Heart left ventricle (tissue), 16 donors: ENCODE results near the gene MYL4. TPM values are rescaled to one million over a fixed set of nuclear protein-coding genes. Genes with fewer than 3 reads are reported as not detected.
A peak's percentile ranks its signal among the peaks of the same experiment; 100 is the strongest.

Experiments used
- ATAC-seq, 4 donors: fragments of 200-7000 bp; cut with Tn5 transposase; one replicate each; pipeline ENCODE4 v1.9.1; 2020 to 2022; ENCODE audit warnings: moderate library complexity in 4 of 4, mild to moderate bottlenecking in 3 of 4, moderate number of reproducible peaks in 1 of 4
- DNase-seq, 5 donors: peaks; one replicate each; pipeline ENCODE4 v3.0.0-alpha.2; 2020
- H3K27ac ChIP-seq, 12 donors: fragments of 200-600 bp; sonication (generic) in 4 of 12; one replicate each; pipeline versions ENCODE4 v1.5.0 to v1.8.0; 2016 to 2022; ENCODE audit warnings: mild to moderate bottlenecking in 2 of 12
- H3K27me3 ChIP-seq, 9 donors: fragments of 200-600 bp; sonication (generic) in 2 of 9; one replicate each; pipeline versions ENCODE4 v1.5.1 to v1.8.0; 2016 to 2022; ENCODE audit warnings: mild to moderate bottlenecking in 3 of 9
- H3K36me3 ChIP-seq, 9 donors: fragments of 200-600 bp; sonication (generic) in 2 of 9; one replicate each; pipeline versions ENCODE4 v1.5.0 to v1.8.0; 2018 to 2022; ENCODE audit warnings: mild to moderate bottlenecking in 2 of 9
- H3K4me1 ChIP-seq, 12 donors: fragments of 200-600 bp; sonication (generic) in 4 of 12; one replicate each; pipeline versions ENCODE4 v1.5.0 to v1.8.0; 2016 to 2022; ENCODE audit warnings: mild to moderate bottlenecking in 3 of 12
- H3K4me3 ChIP-seq, 12 donors: fragments of 200-600 bp; sonication (generic) in 4 of 12; one replicate each; pipeline versions ENCODE4 v1.5.0 to v1.8.0; 2017 to 2022; ENCODE audit warnings: mild to moderate bottlenecking in 9 of 12, moderate library complexity in 4 of 12
- H3K9me3 ChIP-seq, 12 donors: fragments of 200-600 bp; sonication (generic) in 4 of 12; one replicate each; pipeline versions ENCODE4 v1.5.0 to v1.8.0; 2016 to 2022; ENCODE audit warnings: mild to moderate bottlenecking in 1 of 12
- POLR2A ChIP-seq, 2 donors: fragments of 450-650 bp; IDR thresholded peaks; one replicate each; pipeline ENCODE4 v1.6.1; 2017; ENCODE audit warnings: antibody characterized with exemption in 2 of 2, mild to moderate bottlenecking in 2 of 2, moderate library complexity in 2 of 2
- WGBS, 4 donors: extraction: QIAGEN DNeasy Blood & Tissue Kit in 2 of 4; methylation state at CpG; one replicate each; pipeline versions ENCODE4 v1.1.5 to v1.1.7; 2013 to 2018; 5-methylcytosine and 5-hydroxymethylcytosine counted together
- intact Hi-C, 10 donors: fragments of 100-400 bp; cut with DNase I; formaldehyde crosslinking; loops; one replicate each; pipeline versions ENCODE4 v1.11.1 to v1.14.2; 2022
- polyA plus RNA-seq, 2 donors: library from polyadenylated mRNA; stranded (reverse); fragments of 200-250 nt; gene quantifications; one replicate each; pipeline ENCODE4 v1.2.3, GENCODE V29; 2013
- total RNA-seq, 9 donors: library from RNA; depleted of rRNA in 2 of 9; stranded (reverse); fragments of >200 nt in 2 of 9; fragmentation: NEBNext Ultra II Directional in 3 of 9; extraction: Animal tissue kit (Norgen Biotek cat#: 25700) in 3 of 9; gene quantifications; one replicate each; pipeline versions ENCODE4 v1.1.0 to v1.2.4, GENCODE V29; 2016 to 2023
- TF ChIP-seq, protein P1 (sequence below), 12 donors: fragments of 200-600 bp; sonication (generic) in 4 of 12; IDR thresholded peaks; one replicate each; pipeline versions ENCODE4 v1.5.0 to v1.8.0; 2018 to 2022; ENCODE audit warnings: antibody characterized with exemption in 12 of 12, mild to moderate bottlenecking in 5 of 12
- donor health status: ischemic (EF 13 %, LVEDD 7.1; RV severe dilation, severe dysfunction).
- donor health status: healthy with polysubstance abuse.
- donor health status: DM: no; HTN: yes; CAD: no.
- donor health status: DM: no; HTN: no; CAD: no.
- donor health status: ischemic (EF 25% LVEDD 6.9; RV normal size, moderate dysfunction).
- donor health status: ischemic (EF 25% LVEDD 5.7; RV mildly dilated, moderate dysfunction).
- donor health status: healthy.
- donor health status: DM: yes; HTN: yes; CAD: no.
- donor health status: ischemic (EF 35%, LVEDD 5.7; RV mildly dilated, moderate dysfunction).
- donor health status: nonischemic (EF 11% LVEDD 7.7; RV severe dilation, severe dysfunction).
- donor health status: DM: yes; HTN: yes; CAD: no.
- donor health status: PGD.
- donor health status: ischemic (EF 29% LVEDD 5.4; RV normal size, mild dysfunction).
- donor health status: nonischemic (EF 23%, LVEDD 6.1; RV moderate dilation, normal function).

The MYL4 gene
- total and polyA plus RNA-seq, 11 donors: 24.9 to 750 (median 69.0) TPM

DNA sequence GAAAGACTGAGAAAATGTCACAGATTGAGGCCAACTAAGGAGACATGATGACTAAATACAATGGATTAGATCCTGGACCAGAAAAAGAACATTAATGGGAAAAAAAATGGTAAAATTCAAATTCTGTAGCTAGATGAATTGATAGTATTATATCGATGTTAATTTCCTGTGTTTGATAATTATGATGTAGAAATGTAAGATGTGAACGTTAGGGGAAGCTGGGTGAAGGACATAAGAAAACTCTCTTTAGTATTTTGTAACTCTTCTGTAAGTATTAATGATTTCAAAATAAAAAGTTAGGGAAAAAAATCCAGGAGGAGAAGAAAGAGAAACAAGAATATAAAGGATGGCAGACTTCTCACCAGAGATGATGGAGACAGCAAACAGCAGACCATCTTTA is 41.7 kb downstream of the MYL4 start:
- no peaks in the 10 kb centered on the region for H3K9me3 ChIP-seq
- peaks cover 0 to 25% (median 8%) of the 10 kb centered on the region in 12 donors for H3K4me1 ChIP-seq
- no peak overlapping the region for H3K27ac ChIP-seq
- H3K4me3 ChIP-seq: no peak overlapping the region
- no peaks in the 10 kb centered on the region for H3K36me3 ChIP-seq
- 67 to 95% (median 92%) methylated on average over 2 of the region's 2 CpGs for WGBS, 4 donors
- H3K27me3 ChIP-seq: peaks cover 0 to 25% (median 0%) of the 10 kb centered on the region in 9 donors
- intact Hi-C loops: loop anchor here in 1 of 10 donors (5.0 kb wide), 1 partner anchor 51 kb away; no protein-coding TSS in a partner anchor
- no peak for TF ChIP-seq POLR2A (IDR thresholded peaks at IDR 0.05)
- TF ChIP-seq, protein P1, sequence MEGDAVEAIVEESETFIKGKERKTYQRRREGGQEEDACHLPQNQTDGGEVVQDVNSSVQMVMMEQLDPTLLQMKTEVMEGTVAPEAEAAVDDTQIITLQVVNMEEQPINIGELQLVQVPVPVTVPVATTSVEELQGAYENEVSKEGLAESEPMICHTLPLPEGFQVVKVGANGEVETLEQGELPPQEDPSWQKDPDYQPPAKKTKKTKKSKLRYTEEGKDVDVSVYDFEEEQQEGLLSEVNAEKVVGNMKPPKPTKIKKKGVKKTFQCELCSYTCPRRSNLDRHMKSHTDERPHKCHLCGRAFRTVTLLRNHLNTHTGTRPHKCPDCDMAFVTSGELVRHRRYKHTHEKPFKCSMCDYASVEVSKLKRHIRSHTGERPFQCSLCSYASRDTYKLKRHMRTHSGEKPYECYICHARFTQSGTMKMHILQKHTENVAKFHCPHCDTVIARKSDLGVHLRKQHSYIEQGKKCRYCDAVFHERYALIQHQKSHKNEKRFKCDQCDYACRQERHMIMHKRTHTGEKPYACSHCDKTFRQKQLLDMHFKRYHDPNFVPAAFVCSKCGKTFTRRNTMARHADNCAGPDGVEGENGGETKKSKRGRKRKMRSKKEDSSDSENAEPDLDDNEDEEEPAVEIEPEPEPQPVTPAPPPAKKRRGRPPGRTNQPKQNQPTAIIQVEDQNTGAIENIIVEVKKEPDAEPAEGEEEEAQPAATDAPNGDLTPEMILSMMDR (IDR thresholded peaks at IDR 0.05): no peak
- no peak for DNase-seq
- no peak for ATAC-seq

DNA sequence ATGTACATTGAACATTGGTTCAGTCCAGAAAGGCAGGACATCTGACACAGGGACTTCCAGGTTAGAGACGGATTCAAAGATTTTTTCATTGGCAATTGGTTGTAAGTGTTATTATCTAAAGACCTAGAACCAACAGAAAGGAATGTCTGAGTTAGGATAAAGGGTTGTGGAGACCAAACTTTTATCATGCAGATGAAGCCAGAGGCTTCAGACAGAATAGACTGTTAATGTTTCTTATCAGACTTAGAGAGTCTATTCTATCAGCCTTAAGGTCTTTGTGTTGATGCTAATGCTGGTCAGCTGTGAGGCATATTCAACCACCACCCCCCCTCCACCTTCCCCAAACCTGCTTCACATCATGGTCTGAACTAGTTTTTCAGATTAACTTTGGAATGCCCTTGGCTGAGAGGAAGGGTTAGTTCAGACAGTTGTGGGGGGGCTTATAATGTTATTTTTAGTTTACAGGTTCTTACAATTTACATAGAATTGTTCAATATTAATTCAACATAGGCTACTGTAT is 42.3 kb downstream of the MYL4 start:
- H3K9me3 ChIP-seq: no peaks in the 10 kb centered on the region
- intact Hi-C loops: loop anchor here in 1 of 10 donors (5.0 kb wide), 1 partner anchor 51 kb away; no protein-coding TSS in a partner anchor
- no peak for DNase-seq

DNA sequence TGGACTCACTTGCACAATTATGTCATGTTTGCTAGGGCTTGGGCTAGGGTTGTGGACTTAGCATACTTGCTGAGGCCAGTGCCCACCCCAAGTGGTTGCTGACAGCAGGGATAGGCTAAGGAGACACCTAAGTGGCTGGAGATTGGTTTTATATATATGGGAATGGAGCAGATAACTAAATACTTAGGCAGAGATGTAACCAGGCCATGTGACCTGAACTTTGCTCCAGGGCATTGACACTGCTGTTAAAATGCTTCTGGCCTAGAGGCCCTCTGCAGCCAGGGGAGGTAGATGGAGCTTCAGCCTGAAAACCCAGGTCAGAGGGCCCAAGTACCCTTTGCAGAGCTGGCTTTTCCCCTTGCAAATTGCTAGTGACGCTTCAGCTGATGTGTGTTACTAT is 43.1 kb downstream of the MYL4 start:
- no peak for TF ChIP-seq POLR2A (IDR thresholded peaks at IDR 0.05)
- TF ChIP-seq, protein P1 (IDR thresholded peaks at IDR 0.05): no peak
- no peak overlapping the region for H3K27ac ChIP-seq
- intact Hi-C loops: loop anchor here in 2 of 10 donors (2.0 to 5.0 kb wide), 2 partner anchors 35 to 50 kb away; no protein-coding TSS in a partner anchor
- ATAC-seq (no peak), DNase-seq (no peak)
- H3K36me3 ChIP-seq: no peaks in the 10 kb centered on the region
- no peak overlapping the region for H3K4me3 ChIP-seq
- peaks cover 0 to 25% (median 0%) of the 10 kb centered on the region in 9 donors for H3K27me3 ChIP-seq
- peaks cover 0 to 27% (median 8%) of the 10 kb centered on the region in 12 donors for H3K4me1 ChIP-seq
- no peaks in the 10 kb centered on the region for H3K9me3 ChIP-seq
- 62 to 93% (median 85%) methylated on average over 1 of the region's 1 CpG for WGBS, 4 donors

More for the DNA sequence above, 42.3 kb downstream of the MYL4 start:
- Histone ChIP-seq H3K27me3 (peaks cover 0 to 25% (median 0%) of the 10 kb centered on the region in 9 donors), H3K36me3 (no peaks in the 10 kb centered on the region), H3K4me3 (no peak overlapping the region), H3K4me1 (peaks cover 0 to 27% (median 8%) of the 10 kb centered on the region in 12 donors), H3K27ac (no peak overlapping the region)
- 81 to 100% (median 95%) methylated on average over 1 of the region's 1 CpG for WGBS, 4 donors
- no peak for ATAC-seq
- no peak for TF ChIP-seq POLR2A (IDR thresholded peaks at IDR 0.05)
- TF ChIP-seq, protein P1 (IDR thresholded peaks at IDR 0.05): no peak

DNA sequence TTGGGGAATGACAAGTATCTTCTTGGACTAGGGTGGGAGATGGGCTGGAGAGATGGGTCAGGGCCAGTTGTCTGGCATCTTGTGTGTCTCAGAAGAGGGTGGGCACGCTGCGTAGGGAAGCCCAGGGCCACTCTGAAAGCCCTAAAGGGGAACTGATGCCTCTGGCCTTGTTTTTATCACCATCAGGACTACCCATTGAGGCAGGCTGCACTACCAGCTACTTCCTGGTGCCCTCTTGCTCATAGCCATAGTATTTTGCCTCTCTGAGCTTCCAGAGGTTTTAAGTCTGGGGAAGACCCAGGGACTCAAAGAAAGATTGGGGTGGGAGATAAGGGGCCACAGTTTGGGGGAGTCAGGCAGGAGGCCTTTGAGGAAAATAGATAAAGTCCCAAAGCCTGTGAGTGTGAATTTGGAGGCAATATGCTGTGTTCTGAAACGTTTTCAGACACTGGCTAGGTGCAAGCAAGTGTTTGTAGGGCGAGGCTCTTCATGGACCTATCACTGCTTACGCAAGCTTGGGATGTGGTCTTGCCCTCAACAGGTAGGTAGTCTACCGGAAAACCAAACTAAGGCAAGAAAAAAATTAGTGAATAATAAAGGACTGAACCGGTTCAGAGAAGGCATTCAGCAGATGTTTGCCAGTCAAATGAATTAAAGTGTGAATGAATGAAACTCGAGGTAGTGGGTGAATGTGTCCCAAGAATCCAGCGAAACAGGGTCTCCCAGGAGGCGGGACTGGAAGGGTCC is 43.8 kb downstream of the MYL4 start:
- DNase-seq (no peak), ATAC-seq (no peak)
- Histone ChIP-seq H3K27ac (peak overlapping the region in 10 of 12 donors; percentile 51 to 93 (median 78)), H3K36me3 (no peaks in the 10 kb centered on the region), H3K27me3 (peaks cover 0 to 25% (median 0%) of the 10 kb centered on the region in 9 donors), H3K4me3 (peak overlapping the region; percentile 61 to 88 (median 80)), H3K4me1 (peaks cover 0 to 28% (median 9%) of the 10 kb centered on the region in 12 donors), H3K9me3 (no peaks in the 10 kb centered on the region)
- WGBS, 4 donors: 70 to 76% (median 74%) methylated on average over 10 of the region's 10 CpGs
- intact Hi-C loops: loop anchor here in 2 of 10 donors (2.0 to 5.0 kb wide), 2 partner anchors 34 to 49 kb away; no protein-coding TSS in a partner anchor
- TF ChIP-seq, protein P1 (IDR thresholded peaks at IDR 0.05): no peak
- no peak for TF ChIP-seq POLR2A (IDR thresholded peaks at IDR 0.05)
